Endothelial cell of umbilical vein (primary cell): ENCODE data around the gene CUBN. TPM values are rescaled to one million over a fixed set of nuclear protein-coding genes. Genes with fewer than 3 reads are reported as not detected.

Experiments used
- BruUV-seq: library from RNA; stranded (reverse); fragments of 400-500 nt; replicated peaks from 2 replicates; lab custom pipeline; 2021; lab: Mats Ljungman, UMichigan
- CTCF ChIA-PET: fragments of 300-600, 350-600 bp; sonication (Branson Sonifier 250); formaldehyde crosslinking; loops from one replicate; lab custom pipeline; 2021; ENCODE audit warnings: antibody characterized with exemption, inconsistent platforms; lab: Charles Lee
- POLR2A ChIA-PET: fragments of 300-600, 350-600 bp; sonication (Branson Sonifier 250); formaldehyde crosslinking; loops from one replicate; lab custom pipeline; 2021; ENCODE audit warnings: antibody characterized with exemption, inconsistent platforms; lab: Charles Lee
- DNase-seq: peaks from one replicate; pipeline ENCODE4 v3.0.0-alpha.2; 2011; ENCODE audit warnings: low read depth, low spot score
- FAIRE-seq: peaks from 2 replicates; lab custom pipeline; 2011; peaks lifted over from hg19 to GRCh38; lab: Jason Lieb, UNC
- H2AFZ ChIP-seq: 2 replicates; pipeline ENCODE4 v1.6.0; 2012; ENCODE audit warnings: low read depth, low read length, control low read depth, inconsistent platforms
- H3K27ac ChIP-seq: 2 replicates; pipeline ENCODE4 v1.5.1; 2011; ENCODE audit warnings: low read depth, mild to moderate bottlenecking, control low read depth, low read length, moderate library complexity; ENCODE audit not compliant: insufficient read depth
- H3K27me3 ChIP-seq, 2 experiments: 2 replicates each; pipeline versions ENCODE4 v1.6.0 to v1.6.1; 2011; ENCODE audit warnings: low read length in 2 of 2, mixed read lengths in 1 of 2; ENCODE audit not compliant: control insufficient read depth in 2 of 2, insufficient read depth in 2 of 2
- H3K36me3 ChIP-seq, 2 experiments: 2 replicates in 1 of 2; 3 replicates in 1 of 2; pipeline ENCODE4 v1.5.1; 2011; ENCODE audit warnings: low read length in 2 of 2, mild to moderate bottlenecking in 1 of 2, moderate library complexity in 1 of 2; ENCODE audit not compliant: control insufficient read depth in 2 of 2, insufficient read depth in 2 of 2; ENCODE audit errors: extremely low read depth in 1 of 2
- H3K4me1 ChIP-seq: 3 replicates; pipeline ENCODE4 v1.5.1; 2011; ENCODE audit warnings: mild to moderate bottlenecking, low read length; ENCODE audit not compliant: control insufficient read depth, insufficient read depth; ENCODE audit errors: extremely low read depth
- H3K4me2 ChIP-seq: 2 replicates; pipeline ENCODE4 v1.6.1; 2011; ENCODE audit warnings: low read length, control low read depth, mixed read lengths; ENCODE audit not compliant: insufficient read depth
- H3K4me3 ChIP-seq, 3 experiments: fragments of 200-600 bp in 1 of 3; sonication (generic), shearing (Covaris generic) in 1 of 3; replicated peaks in 1 of 3; 2 replicates each; pipeline ENCODE4 v1.5.1; 2011 to 2016; ENCODE audit warnings: control low read depth in 3 of 3, low read length in 3 of 3, mild to moderate bottlenecking in 2 of 3, inconsistent platforms in 1 of 3, low read depth in 1 of 3, moderate library complexity in 1 of 3; ENCODE audit not compliant: insufficient read depth in 1 of 3
- H3K79me2 ChIP-seq: 2 replicates; pipeline ENCODE4 v1.6.0; 2012; ENCODE audit warnings: low read length, inconsistent platforms; ENCODE audit not compliant: control insufficient read depth, insufficient read depth
- H3K9ac ChIP-seq: replicated peaks from 2 replicates; pipeline ENCODE3; 2011; ENCODE audit warnings: low read length, control low read depth; ENCODE audit not compliant: insufficient read depth; ENCODE audit errors: extremely low read depth
- H3K9me1 ChIP-seq: replicated peaks from 3 replicates; pipeline ENCODE4 v1.6.0; 2011; ENCODE audit warnings: mild to moderate bottlenecking, low read length; ENCODE audit not compliant: control insufficient read depth, insufficient read depth; ENCODE audit errors: extremely low read depth
- H3K9me3 ChIP-seq: replicated peaks from 2 replicates; pipeline ENCODE4 v1.5.1; 2012; ENCODE audit warnings: low read length, inconsistent platforms; ENCODE audit not compliant: control insufficient read depth, insufficient read depth
- H4K20me1 ChIP-seq: replicated peaks from 2 replicates; pipeline ENCODE3; 2011; ENCODE audit warnings: mild to moderate bottlenecking, low read length; ENCODE audit not compliant: control insufficient read depth, insufficient read depth; ENCODE audit errors: extremely low read depth
- FOS ChIP-seq: IDR thresholded peaks from 2 replicates; pipeline ENCODE4 v1.6.1; 2011; ENCODE audit warnings: mild to moderate bottlenecking, low read length, moderate library complexity, borderline replicate concordance; ENCODE audit not compliant: insufficient read depth
- dilution Hi-C: fragments of 300-500 bp; cut with MboI; formaldehyde crosslinking; loops from one replicate; pipeline ENCODE4 v1.15.0; 2019; ENCODE audit warnings: low sequenced_read_pairs; ENCODE audit not compliant: extremely low pct_ligation_motif_present
- intact Hi-C: fragments of 100-400 bp; cut with micrococcal nuclease; formaldehyde crosslinking; loops from one replicate; pipeline ENCODE4 v1.10.0; 2022
- polyA plus RNA-seq, 4 experiments: library from polyadenylated mRNA; depleted of rRNA in 3 of 4; stranded (reverse) in 3 of 4; unstranded in 1 of 4; fragments of >200 nt; gene quantifications; 2 replicates each; pipeline versions ENCODE4 v1.2.1 to v1.2.3, GENCODE V29; 2011 to 2012; ENCODE audit warnings: missing spikeins in 1 of 4
- small RNA-seq: library from RNA; depleted of rRNA; stranded (forward); fragments of <200 nt; gene quantifications from one replicate; pipeline ENCODE3, GENCODE V24; 2012; ENCODE audit warnings: low replicate concordance, low read depth; ENCODE audit not compliant: insufficient read depth, insufficient read length
- total RNA-seq: library from RNA; stranded (reverse); gene quantifications from 2 replicates; pipeline ENCODE4 v1.2.3, GENCODE V29; 2021
- TF ChIP-seq, protein P1 (sequence below): IDR thresholded peaks from 2 replicates; pipeline ENCODE4 v1.6.1; 2011; ENCODE audit not compliant: insufficient read depth, insufficient read length

CUBN gene
- total and polyA plus RNA-seq, 2 donors (not counting 3 experiments of a cell fraction or from before 2014, with no cell fraction given), result 2.7 to 4.6 TPM

GRCh38 chr10:16776896-16777295, 352.7 kb downstream of the CUBN start:
- Histone ChIP-seq H3K9ac (peak overlapping the region; percentile 80), H3K4me1 (peaks cover 22% of the 10 kb centered on the region), H3K36me3 (no peaks in the 10 kb centered on the region), H3K4me3 (peak overlapping the region in 1 of 3 experiments; percentile 38), H4K20me1 (no peaks in the 10 kb centered on the region), H3K79me2 (peaks cover 4% of the 10 kb centered on the region), H3K27me3 (no peaks in the 10 kb centered on the region), H2AFZ (no peak overlapping the region), H3K27ac (peak overlapping the region; percentile 75), H3K9me3 (no peaks in the 10 kb centered on the region), H3K9me1 (no peaks in the 10 kb centered on the region), H3K4me2 (peak overlapping the region; percentile 75)
- BruUV-seq, result no TSS peak
- DNase-seq, result peak; percentile 52
- intact Hi-C loops (loop anchor here (1.0 to 10.0 kb wide), 9 partner anchors 32 to 898 kb away; partner anchors contain the start of gene C1QL3), dilution Hi-C loops (no loop called here)
- ChIA-PET CTCF (interaction anchor here (0.6 to 2.7 kb wide), 25 partner anchors 10 to 917 kb away, joined by 3 to 60 read pairs (median 5); partner anchors contain the start of genes C1QL3, MINDY3 and RSU1), POLR2A (interaction anchor here (0.7 to 1.0 kb wide), 3 partner anchors 37 to 96 kb away, joined by 3 to 5 read pairs (median 3); partner anchors contain the start of gene RSU1)
- TF ChIP-seq, protein P1, sequence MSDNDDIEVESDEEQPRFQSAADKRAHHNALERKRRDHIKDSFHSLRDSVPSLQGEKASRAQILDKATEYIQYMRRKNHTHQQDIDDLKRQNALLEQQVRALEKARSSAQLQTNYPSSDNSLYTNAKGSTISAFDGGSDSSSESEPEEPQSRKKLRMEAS, result no peak
- peak; percentile 36 for TF ChIP-seq FOS
- peak; percentile 21 for FAIRE-seq

Small RNA genes within 50 kb of the gene (small RNA-seq; reads per million reads assigned to genes)
- gene AC067747.1, result not detected

Other genes starting within 250 kb of the CUBN start
- 12.3 and 15.2 TPM in 2 replicates for gene TRDMT1, start 71.9 kb upstream of the CUBN start, total RNA-seq
- 10.0 and 15.3 TPM in 2 replicates for gene TRDMT1, start 71.9 kb upstream of the CUBN start, polyA plus RNA-seq
- gene VIM, start 98.4 kb upstream of the CUBN start, total RNA-seq, result 5,754 and 5,781 TPM in 2 replicates
- 5,699 and 8,361 TPM in 2 replicates for gene VIM, start 98.4 kb upstream of the CUBN start, polyA plus RNA-seq